HFFc6 (cell line): ENCODE data around the gene ACADSB. TPM values are rescaled to one million over a fixed set of nuclear protein-coding genes. Genes with fewer than 3 reads are reported as not detected.

Experiments used
- DNase-seq: peaks from one replicate; pipeline ENCODE4 v3.0.0-alpha.2; 2018
- H3K27ac Mint-ChIP-seq: 2 replicates; pipeline ENCODE4 v1.8.0; 2020; ENCODE audit warnings: mild to moderate bottlenecking, mixed read lengths
- H3K27me3 Mint-ChIP-seq: 2 replicates; pipeline ENCODE4 v1.8.0; 2021; ENCODE audit warnings: mild to moderate bottlenecking, moderate library complexity, mixed read lengths; ENCODE audit not compliant: insufficient read depth
- H3K36me3 Mint-ChIP-seq: 2 replicates; pipeline ENCODE4 v1.8.0; 2021; ENCODE audit warnings: low read depth, mixed read lengths
- H3K4me1 Mint-ChIP-seq: 2 replicates; pipeline ENCODE4 v1.8.0; 2020; ENCODE audit warnings: low read depth, mixed read lengths
- H3K4me3 Mint-ChIP-seq: 2 replicates; pipeline ENCODE4 v1.8.0; 2020; ENCODE audit warnings: mild to moderate bottlenecking, moderate library complexity, mixed read lengths
- H3K9me3 Mint-ChIP-seq: 2 replicates; pipeline ENCODE4 v1.8.0; 2020; ENCODE audit warnings: mild to moderate bottlenecking, mixed read lengths
- long read RNA-seq: library from polyadenylated mRNA; unstranded; transcript quantifications from one replicate; pipeline ENCODE4 v2.0.0, GENCODE V29; 2019
- total RNA-seq, 6 experiments: library from RNA; stranded (reverse); fragmentation: NEBNext Ultra II Directional; extraction: Animal tissue kit (Norgen Biotek cat#: 25700); gene quantifications; 2 replicates in 1 of 6; 3 replicates in 5 of 6; pipeline ENCODE4 v1.2.3, GENCODE V29; 2021
- TF ChIP-seq, protein P1 (sequence below): fragments of 200-600 bp; sonication (generic); IDR thresholded peaks from 2 replicates; pipeline ENCODE4 v1.5.0; 2021; ENCODE audit warnings: antibody characterized with exemption, mild to moderate bottlenecking

Gene ACADSB
- 10 to 100 TPM; 17.7 to 25.2 (median 23.2) TPM for total RNA-seq
- long read RNA-seq, full-length matches to known transcripts: 13 of 19 reads
- long read RNA-seq, partial matches to known transcripts: 1 of 19 reads
- long read RNA-seq, other reads (novel, unspliced or antisense): 5 of 19 reads

DNA sequence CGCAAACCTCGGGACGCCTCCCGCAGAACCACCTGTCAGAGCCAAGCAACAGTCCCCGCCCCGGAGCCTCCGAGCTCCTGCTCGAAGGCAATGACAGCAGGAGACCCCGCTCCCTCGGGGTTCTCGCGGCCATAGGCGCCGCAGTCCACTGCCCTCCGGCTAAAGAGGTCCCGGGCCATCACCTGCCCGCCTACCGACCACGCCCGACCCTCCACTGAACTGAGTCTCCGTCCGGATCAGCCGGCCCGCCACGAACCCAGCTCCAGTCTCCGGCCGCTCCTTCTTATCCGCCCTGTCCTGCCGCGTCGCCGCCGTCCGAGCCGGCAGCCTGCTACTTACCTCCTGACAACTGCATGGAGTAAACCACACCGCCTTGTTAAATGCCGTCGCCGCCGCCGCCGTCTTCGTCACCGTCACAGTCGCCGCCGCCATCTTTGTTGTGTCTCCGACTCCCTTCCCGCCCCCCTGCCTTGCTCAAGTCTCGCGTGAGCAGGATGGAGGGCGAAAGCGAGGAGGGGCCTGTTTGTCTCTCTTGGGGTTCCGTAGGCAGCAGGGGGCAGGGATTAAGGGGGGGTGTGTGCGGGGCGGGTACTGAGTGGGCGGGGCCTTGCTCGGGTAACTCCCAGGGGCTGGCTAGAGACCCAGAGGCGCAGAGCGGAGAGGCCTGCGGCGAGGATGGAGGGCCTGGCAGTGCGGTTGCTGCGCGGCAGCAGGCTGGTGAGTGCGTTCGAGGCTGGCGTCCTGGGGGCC lies at the start of gene ACADSB, which contains the start of gene IKZF5:
Gene ACADSB (plus strand): TSS at position 652 of the 750 bp plus-strand sequence. CDS start 24 bp downstream, at position 676.
Gene IKZF5 (minus strand): TSS at position 441 of the 750 bp plus-strand sequence. CDS start 10,170 bp downstream, outside the sequence.
- peaks cover 39% of the 10 kb centered on the region for H3K4me1 Mint-ChIP-seq
- peaks cover 8% of the 10 kb centered on the region for H3K36me3 Mint-ChIP-seq
- H3K27me3 Mint-ChIP-seq: no peaks in the 10 kb centered on the region; the same call in 1 of the 2 replicates
- DNase-seq: peak; percentile 95
- TF ChIP-seq, protein P1, sequence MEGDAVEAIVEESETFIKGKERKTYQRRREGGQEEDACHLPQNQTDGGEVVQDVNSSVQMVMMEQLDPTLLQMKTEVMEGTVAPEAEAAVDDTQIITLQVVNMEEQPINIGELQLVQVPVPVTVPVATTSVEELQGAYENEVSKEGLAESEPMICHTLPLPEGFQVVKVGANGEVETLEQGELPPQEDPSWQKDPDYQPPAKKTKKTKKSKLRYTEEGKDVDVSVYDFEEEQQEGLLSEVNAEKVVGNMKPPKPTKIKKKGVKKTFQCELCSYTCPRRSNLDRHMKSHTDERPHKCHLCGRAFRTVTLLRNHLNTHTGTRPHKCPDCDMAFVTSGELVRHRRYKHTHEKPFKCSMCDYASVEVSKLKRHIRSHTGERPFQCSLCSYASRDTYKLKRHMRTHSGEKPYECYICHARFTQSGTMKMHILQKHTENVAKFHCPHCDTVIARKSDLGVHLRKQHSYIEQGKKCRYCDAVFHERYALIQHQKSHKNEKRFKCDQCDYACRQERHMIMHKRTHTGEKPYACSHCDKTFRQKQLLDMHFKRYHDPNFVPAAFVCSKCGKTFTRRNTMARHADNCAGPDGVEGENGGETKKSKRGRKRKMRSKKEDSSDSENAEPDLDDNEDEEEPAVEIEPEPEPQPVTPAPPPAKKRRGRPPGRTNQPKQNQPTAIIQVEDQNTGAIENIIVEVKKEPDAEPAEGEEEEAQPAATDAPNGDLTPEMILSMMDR: no peak
- no peaks in the 10 kb centered on the region for H3K9me3 Mint-ChIP-seq
- H3K4me3 Mint-ChIP-seq: peak within 1 kb of the TSS; percentile 99
- H3K27ac Mint-ChIP-seq: peak within 1 kb of the TSS; percentile 98

DNA sequence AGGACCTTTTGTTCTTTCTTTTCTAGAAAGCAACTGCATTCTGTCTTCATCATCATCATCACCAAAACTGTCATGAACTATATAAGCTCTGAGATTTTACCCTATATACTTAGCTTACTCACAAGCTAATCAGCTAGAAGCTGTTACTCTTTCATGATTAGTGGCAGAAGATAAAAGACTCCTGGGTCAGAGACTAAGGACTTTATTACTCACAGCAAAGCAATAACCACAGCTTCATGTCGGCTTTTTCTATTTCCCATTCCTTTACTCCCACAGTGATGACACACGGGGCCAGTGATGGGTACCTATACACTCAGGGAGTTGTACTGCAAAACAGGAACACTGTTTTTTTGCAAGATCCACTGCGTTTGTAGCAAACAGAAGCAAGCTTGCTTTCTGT lies 46.4 kb upstream of the ACADSB start:
- H3K27ac Mint-ChIP-seq: no peak overlapping the region
- no peak for DNase-seq
- TF ChIP-seq, protein P1: no peak
- no peaks in the 10 kb centered on the region for H3K27me3 Mint-ChIP-seq
- H3K36me3 Mint-ChIP-seq: peaks cover 5% of the 10 kb centered on the region; the same call in 1 of the 2 replicates
- H3K4me3 Mint-ChIP-seq: no peak overlapping the region
- 0 out of 2 replicates have a peak, but pooled peaks cover 3% of the 10 kb centered on the region for H3K4me1 Mint-ChIP-seq
- peaks cover 11% of the 10 kb centered on the region for H3K9me3 Mint-ChIP-seq

- TF ChIP-seq, protein P1: no peak
- H3K9me3 Mint-ChIP-seq: peaks cover 11% of the 10 kb centered on the region
- no peak overlapping the region for H3K27ac Mint-ChIP-seq
- peaks cover 5% of the 10 kb centered on the region; the same call in 1 of the 2 replicates for H3K36me3 Mint-ChIP-seq
- H3K4me1 Mint-ChIP-seq: no peaks in the 10 kb centered on the region
- DNase-seq: no peak
- H3K27me3 Mint-ChIP-seq: no peaks in the 10 kb centered on the region
- no peak overlapping the region for H3K4me3 Mint-ChIP-seq
Observed at GRCh38 chr10:122966879-122967278, 41.9 kb upstream of the ACADSB start.

DNA sequence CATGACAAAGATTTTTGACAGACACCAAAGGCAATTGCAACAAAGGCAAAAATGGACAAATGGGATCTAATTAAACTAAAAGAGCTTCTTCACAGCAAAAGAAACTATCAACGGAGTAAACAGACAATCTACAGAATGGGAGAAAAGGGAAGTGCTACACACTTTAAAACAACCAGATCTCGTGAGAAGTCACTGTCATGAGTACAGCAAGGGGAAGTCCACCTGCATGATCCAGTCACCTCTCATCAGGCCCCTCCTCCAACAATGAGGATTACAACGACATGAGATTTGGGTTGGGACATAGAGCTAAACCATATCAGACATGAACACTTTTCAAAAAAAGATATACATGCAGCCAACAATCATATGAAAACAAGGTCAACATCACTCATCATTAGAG lies 40.1 kb upstream of the ACADSB start:
- Mint-ChIP-seq H3K4me3 (no peak overlapping the region), H3K4me1 (no peaks in the 10 kb centered on the region)

DNA sequence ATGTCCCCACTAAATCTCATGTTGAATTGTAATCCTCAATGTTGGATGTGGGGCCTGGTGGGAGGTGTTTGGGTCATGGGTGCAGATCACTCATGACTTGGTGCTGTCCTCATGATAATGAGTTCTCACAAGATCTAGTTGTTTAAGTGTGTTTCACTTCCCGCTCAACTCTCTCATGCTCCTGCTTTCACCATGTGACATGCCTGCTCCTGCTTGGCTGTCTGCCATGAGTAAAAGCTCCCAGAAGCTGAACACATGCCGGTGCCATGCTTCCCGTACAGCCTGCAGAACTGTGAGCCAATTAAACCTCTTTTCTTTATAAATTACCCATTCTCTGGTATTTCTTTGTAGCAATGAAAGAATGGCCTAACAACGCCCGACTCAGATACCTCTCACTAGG lies 34.8 kb upstream of the ACADSB start:
- no peak overlapping the region for H3K27ac Mint-ChIP-seq
- peaks cover 2% of the 10 kb centered on the region; the same call in 1 of the 2 replicates for H3K27me3 Mint-ChIP-seq
- no peaks in the 10 kb centered on the region for H3K9me3 Mint-ChIP-seq
- H3K4me1 Mint-ChIP-seq: no peaks in the 10 kb centered on the region
- DNase-seq: no peak
- TF ChIP-seq, protein P1: no peak
- H3K4me3 Mint-ChIP-seq: no peak overlapping the region
- H3K36me3 Mint-ChIP-seq: no peaks in the 10 kb centered on the region

More for the DNA sequence above, 40.1 kb upstream of the ACADSB start:
- TF ChIP-seq, protein P1: no peak
- no peak for DNase-seq
- peaks cover 5% of the 10 kb centered on the region; the same call in 1 of the 2 replicates for H3K36me3 Mint-ChIP-seq
- H3K27ac Mint-ChIP-seq: no peak overlapping the region
- H3K9me3 Mint-ChIP-seq: peaks cover 11% of the 10 kb centered on the region
- H3K27me3 Mint-ChIP-seq: peaks cover 1% of the 10 kb centered on the region; the same call in 1 of the 2 replicates
